GM19099 (cell line): ENCODE results near the gene UNKL.
A peak's percentile ranks its signal among the peaks of the same experiment; 100 is the strongest.

Experiments
- POLR2A ChIP-seq: IDR thresholded peaks from 3 replicates; pipeline ENCODE4 v1.6.1; 2011; ENCODE audit warnings: low read depth; ENCODE audit not compliant: insufficient read length; ENCODE audit errors: extremely low read depth

Gene UNKL

DNA sequence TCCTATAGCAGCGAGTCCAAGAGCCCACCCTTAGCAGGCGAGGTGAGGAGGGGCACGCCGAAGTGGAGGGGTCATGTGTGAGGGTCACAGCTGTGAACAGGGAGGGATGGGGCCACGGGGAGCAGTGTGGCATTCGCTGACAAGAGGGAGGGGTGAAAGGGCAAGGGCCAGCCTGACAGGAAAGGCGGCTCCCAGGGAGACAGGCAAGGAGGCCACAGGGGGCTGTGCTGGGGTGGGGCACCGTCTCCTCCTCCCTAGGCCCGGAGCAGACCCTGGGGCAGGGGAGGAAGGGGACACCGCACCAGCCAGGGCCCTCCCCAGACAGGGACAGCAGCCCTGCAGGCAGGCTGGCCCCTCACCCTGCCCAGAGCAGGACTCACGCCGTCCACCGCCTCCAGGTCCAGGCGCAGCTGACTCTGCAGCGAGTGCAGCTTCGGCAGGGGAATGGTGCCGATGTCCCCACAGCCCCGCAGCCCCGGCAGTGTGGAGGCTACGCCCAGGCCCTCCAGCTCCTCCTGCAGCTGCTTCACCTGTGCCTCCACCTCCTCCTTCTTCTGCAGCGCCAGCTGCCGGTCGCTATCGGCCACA lies 47.7 kb downstream of the UNKL start:
- TF ChIP-seq POLR2A, result no peak

DNA sequence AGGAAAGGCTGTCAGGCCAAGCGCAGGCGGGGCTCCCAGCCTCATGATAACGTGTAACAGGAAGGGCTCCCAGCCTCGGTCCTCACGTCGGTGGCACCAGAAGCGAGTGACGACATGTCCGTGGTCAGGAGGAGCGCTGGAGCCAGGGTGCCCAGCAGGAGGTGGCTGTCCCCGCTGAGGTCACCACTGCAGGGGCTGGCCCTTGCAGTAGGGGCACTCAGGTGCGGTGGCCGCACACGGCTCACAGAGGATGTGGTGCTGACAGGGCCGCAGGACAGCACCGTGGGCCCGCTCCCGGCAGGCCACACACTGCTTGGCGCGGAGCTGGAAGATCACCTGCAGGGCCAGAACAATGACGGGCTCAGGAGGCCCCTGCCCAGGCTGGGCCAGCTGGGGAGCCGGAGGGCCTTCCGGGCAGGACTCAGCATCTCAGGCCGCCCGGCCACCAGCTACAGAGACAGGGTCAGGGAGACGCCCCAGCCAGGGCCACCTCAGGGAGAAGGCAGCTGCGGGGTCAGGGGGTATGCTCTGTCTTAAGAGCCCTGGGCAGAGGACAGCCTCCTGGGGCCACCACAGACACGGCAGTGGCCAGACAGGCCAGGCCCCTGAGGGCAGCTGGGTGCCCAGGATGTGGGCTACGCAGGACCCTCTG lies 48.3 kb downstream of the UNKL start:
- TF ChIP-seq POLR2A, result no peak

- TF ChIP-seq POLR2A, result no peak
Observed at GRCh38 chr16:1364510-1364909, 50.0 kb downstream of the UNKL start.

DNA sequence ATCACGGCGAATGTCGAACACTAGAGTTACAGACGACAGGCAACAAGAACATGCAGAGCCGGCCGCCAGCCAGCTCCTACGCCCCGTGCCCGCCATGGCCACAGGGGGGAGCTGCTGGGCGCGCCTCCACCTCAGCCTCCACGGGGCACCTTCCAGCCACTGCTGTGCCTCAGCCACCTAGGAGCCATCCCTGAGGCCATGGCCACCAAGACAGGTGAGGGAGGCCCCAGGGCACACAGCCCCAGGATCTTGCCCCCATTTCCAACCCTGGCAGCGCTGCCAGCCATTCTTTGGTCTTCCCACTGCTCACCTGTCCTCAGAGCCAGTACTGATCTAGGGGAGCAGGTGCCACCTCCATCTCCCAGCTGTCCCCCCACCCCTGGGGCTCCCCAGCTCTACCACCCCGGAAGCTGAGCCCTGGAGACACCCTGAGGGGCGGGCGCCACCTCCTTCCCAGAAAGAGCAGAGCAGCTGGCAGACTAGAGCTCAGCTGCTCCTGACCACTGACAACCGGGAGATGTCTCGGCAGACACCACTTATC lies 50.9 kb downstream of the UNKL start:
- no peak for TF ChIP-seq POLR2A

- TF ChIP-seq POLR2A, result no peak
Observed at GRCh38 chr16:1362807-1363206, 51.7 kb downstream of the UNKL start.

GRCh38 chr16:1361685-1362360 lies 52.7 kb downstream of the UNKL start:
- no peak for TF ChIP-seq POLR2A

DNA sequence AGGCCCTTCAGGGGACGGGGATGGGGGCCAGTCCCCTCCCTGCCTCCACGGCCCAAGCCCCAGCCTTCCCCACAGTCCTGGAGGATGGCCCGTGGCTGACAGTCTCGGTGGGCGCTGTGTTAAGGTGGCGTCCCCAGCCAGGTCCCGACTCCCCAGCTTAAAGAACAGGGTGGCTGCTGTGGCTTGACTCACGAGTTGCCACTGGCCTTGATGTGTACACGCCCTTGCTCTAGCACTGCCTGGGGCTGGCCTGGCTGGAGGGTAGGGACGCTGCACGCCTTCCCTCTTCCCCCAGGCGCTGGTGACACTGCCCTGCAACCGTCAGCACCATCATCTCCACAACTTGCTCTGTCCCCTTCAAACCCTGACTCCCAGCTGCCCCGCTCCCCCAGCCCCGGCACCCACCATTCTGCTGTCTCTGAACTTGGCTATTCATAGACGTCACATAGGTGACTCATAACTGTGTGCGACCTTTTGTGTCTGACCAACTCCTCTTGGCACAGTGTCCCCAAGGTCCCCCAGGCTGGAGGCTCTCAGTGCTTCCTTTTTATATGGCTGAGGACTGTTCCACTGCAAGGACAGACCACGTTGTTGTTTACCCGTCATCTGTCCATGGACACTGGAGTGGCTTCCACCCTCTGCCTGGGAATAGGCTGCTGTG lies 56.5 kb downstream of the UNKL start:
- no peak for TF ChIP-seq POLR2A

DNA sequence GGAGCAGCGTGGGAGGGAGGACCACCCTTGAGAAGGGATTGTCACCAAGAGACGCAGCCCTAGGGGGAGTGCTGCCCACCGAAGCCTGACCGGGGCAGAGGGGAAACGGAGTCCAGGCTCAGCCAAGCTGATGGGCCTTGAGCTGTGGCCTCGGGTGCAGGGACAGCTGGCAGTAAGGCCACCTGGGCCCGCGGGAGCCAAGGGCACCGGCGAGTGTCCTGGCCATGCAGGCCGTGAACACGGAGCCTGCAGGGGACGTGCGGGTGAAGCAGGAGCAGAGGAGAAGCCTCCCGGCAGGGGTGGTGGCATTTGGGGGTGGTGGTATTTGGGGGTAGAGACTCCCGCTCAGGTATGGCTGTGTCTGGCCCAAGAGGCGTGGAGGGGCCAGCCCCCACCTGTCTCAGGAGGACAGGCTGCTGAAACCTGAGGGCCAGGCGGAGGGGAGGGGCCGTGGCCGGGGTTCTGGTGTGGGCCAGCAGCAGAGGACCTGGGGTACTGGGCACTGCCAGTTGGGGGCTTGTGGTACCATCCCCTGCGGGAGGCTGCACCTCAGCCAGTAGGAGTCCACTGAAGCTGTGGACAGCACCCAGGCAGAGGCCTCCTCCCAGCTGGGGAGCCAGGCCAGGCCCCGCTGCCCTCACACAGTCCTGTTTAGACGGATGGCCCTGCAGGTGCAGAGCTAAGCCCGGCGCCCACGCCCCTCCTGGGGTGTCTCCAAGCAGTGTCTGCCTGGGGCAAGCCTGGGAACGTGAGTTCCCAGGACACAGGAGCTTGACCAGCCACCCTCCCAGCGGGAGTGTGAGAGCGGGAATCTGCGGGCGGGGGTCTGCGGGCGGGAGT lies 58.2 kb downstream of the UNKL start:
- no peak for TF ChIP-seq POLR2A

DNA sequence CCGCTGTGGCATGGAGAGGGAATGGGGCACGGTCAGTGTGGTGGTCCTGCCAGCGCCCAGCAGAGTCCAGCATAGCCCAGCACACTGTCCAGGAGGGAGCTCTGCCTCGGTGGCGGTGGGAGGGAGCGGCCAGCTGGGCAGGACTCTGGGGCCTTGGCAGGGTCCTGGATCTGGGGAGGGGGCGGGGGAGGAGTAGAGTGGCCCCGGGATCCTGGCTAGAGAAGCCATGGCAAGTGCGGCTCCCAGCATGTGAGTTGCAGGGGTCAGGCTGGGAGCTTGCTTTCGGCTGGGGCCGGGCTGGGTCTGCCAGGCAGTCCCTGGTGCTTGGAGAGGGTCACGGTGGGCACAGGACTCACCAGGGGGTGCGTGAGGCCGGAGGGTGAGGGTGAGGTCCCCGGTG lies 58.9 kb downstream of the UNKL start:
- TF ChIP-seq POLR2A, result no peak

- no peak for TF ChIP-seq POLR2A
Observed at GRCh38 chr16:1354815-1355540, 59.5 kb downstream of the UNKL start.

GRCh38 chr16:1351582-1352362 lies 62.7 kb downstream of the UNKL start, which contains the start of the genes GNPTG and TSR3:
GNPTG (plus strand) TSS chr16:1351931; CDS start chr16:1351966, 35 bp downstream.
TSR3 (minus strand) TSS chr16:1351878; CDS start chr16:1351804, 74 bp downstream.
- TF ChIP-seq POLR2A, result peak; percentile 91

GRCh38 chr16:1351215-1351581 lies 63.3 kb downstream of the UNKL start:
- no peak for TF ChIP-seq POLR2A

GRCh38 chr16:1350691-1351090 lies 63.8 kb downstream of the UNKL start:
- no peak for TF ChIP-seq POLR2A

GRCh38 chr16:1349951-1350350 lies 64.6 kb downstream of the UNKL start:
- TF ChIP-seq POLR2A, result no peak

GRCh38 chr16:1349351-1349750 lies 65.2 kb downstream of the UNKL start:
- no peak for TF ChIP-seq POLR2A
